Stimulated activated CD8-positive, alpha-beta memory T cell treated with anti-CD3 and anti-CD28 coated beads, Interleukin-2, amount 100 ng/mL, for 48 hours (primary cell): Measurements from ENCODE around the gene SLC12A4.
"Not testable (repeated sequence)": the region's sequence is repeated elsewhere in the genome, so short reads cannot be mapped to it uniquely, and the experiment has no call there.

Source experiments
- DNase-seq, 2 donors: peaks; one replicate each; pipeline ENCODE4 v3.0.0-alpha.2; 2020; ENCODE audit warnings: low read depth in 2 of 2

SLC12A4 gene

GRCh38 chr16:67941469-67942199 lies 26.8 kb downstream of the SLC12A4 start:
- DNase-seq = no peak

- no peak for DNase-seq
Observed at GRCh38 chr16:67940446-67941089, 27.9 kb downstream of the SLC12A4 start.

- peak in 1 of 2 donors; percentile 33 for DNase-seq
Observed at GRCh38 chr16:67939507-67940445, 28.7 kb downstream of the SLC12A4 start.

- not testable (repeated sequence) for DNase-seq
Observed at GRCh38 chr16:67937713-67938112, 30.7 kb downstream of the SLC12A4 start.

GRCh38 chr16:67936880-67937605 lies 31.4 kb downstream of the SLC12A4 start:
- DNase-seq = peak in 1 of 2 donors; percentile 54

- DNase-seq = peak in 1 of 2 donors; percentile 65
Observed at GRCh38 chr16:67936124-67936879, 32.1 kb downstream of the SLC12A4 start, which contains the start of gene PSMB10. PSMB10 (minus strand) TSS chr16:67936850; CDS start chr16:67936749, 101 bp downstream.

- peak; percentile 92 to 95 for DNase-seq
Observed at GRCh38 chr16:67935402-67936123, 32.9 kb downstream of the SLC12A4 start.

GRCh38 chr16:67935101-67935401 lies 33.4 kb downstream of the SLC12A4 start:
- DNase-seq = no peak

GRCh38 chr16:67934306-67935100 lies 33.9 kb downstream of the SLC12A4 start:
- no peak for DNase-seq

GRCh38 chr16:67933805-67934204 lies 34.6 kb downstream of the SLC12A4 start:
- DNase-seq = no peak

- no peak for DNase-seq
Observed at GRCh38 chr16:67932462-67932840, 36.0 kb downstream of the SLC12A4 start.

- DNase-seq = no peak
Observed at GRCh38 chr16:67931712-67932461, 36.5 kb downstream of the SLC12A4 start, which contains the start of gene CTRL. CTRL (minus strand) TSS chr16:67931862; CDS start chr16:67931852, 10 bp downstream.

- no peak for DNase-seq
Observed at GRCh38 chr16:67930678-67931211, 37.7 kb downstream of the SLC12A4 start.

- DNase-seq = no peak
Observed at GRCh38 chr16:67930191-67930590, 38.2 kb downstream of the SLC12A4 start.

GRCh38 chr16:67928561-67929364 lies 39.7 kb downstream of the SLC12A4 start:
- peak; percentile 64 to 66 for DNase-seq

GRCh38 chr16:67928147-67928546 lies 40.3 kb downstream of the SLC12A4 start:
- DNase-seq = no peak
